Liver (tissue), 9 donors: ENCODE results near the gene TGFBR1. TPM values are rescaled to one million over a fixed set of nuclear protein-coding genes. Genes with fewer than 3 reads are reported as not detected.

Source experiments
- DNase-seq: peaks from one replicate; pipeline ENCODE4 v3.0.0-alpha.2; 2017; ENCODE audit warnings: low spot score
- H3K27ac ChIP-seq, 2 donors: one replicate each; pipeline ENCODE4 v1.7.0; 2013; ENCODE audit warnings: inconsistent platforms in 2 of 2, low read length in 2 of 2, control low read depth in 1 of 2, low read depth in 1 of 2, mild to moderate bottlenecking in 1 of 2
- H3K27me3 ChIP-seq, 4 donors: one replicate each; pipeline versions ENCODE4 v1.6.1 to v1.7.0; 2013; ENCODE audit warnings: low read length in 3 of 4, inconsistent platforms in 1 of 4, mild to moderate bottlenecking in 1 of 4, moderate library complexity in 1 of 4; ENCODE audit not compliant: control insufficient read depth in 4 of 4, insufficient read depth in 4 of 4
- H3K36me3 ChIP-seq, 4 donors: one replicate each; pipeline versions ENCODE4 v1.6.1 to v1.7.0; 2013; ENCODE audit warnings: low read length in 3 of 4, mild to moderate bottlenecking in 3 of 4, low read depth in 1 of 4, moderate library complexity in 1 of 4; ENCODE audit not compliant: control insufficient read depth in 4 of 4, insufficient read depth in 3 of 4
- H3K4me1 ChIP-seq, 4 donors: one replicate each; pipeline versions ENCODE4 v1.6.1 to v1.7.0; 2013; ENCODE audit warnings: low read length in 3 of 4, mild to moderate bottlenecking in 3 of 4, moderate library complexity in 1 of 4; ENCODE audit not compliant: control insufficient read depth in 4 of 4, insufficient read depth in 4 of 4
- H3K4me3 ChIP-seq, 3 donors: one replicate each; pipeline versions ENCODE4 v1.6.1 to v1.7.0; 2013; ENCODE audit warnings: low read length in 3 of 3, control low read depth in 1 of 3, low read depth in 1 of 3, mild to moderate bottlenecking in 1 of 3
- H3K9ac ChIP-seq, 2 donors: one replicate each; pipeline ENCODE4 v1.7.0; 2013; ENCODE audit warnings: low read length in 2 of 2, mild to moderate bottlenecking in 2 of 2, moderate library complexity in 2 of 2, control low read depth in 1 of 2, low read depth in 1 of 2
- H3K9me3 ChIP-seq, 4 donors: one replicate each; pipeline versions ENCODE4 v1.6.1 to v1.7.0; 2013; ENCODE audit warnings: low read length in 3 of 4; ENCODE audit not compliant: control insufficient read depth in 4 of 4
- CTCF ChIP-seq: fragments of 150-350 bp; IDR thresholded peaks from 2 replicates; pipeline ENCODE4 v1.5.1; 2017; ENCODE audit warnings: improper control_type of control experiment, low read depth, low read length; ENCODE audit not compliant: missing input control
- EGR1 ChIP-seq, 2 donors: IDR thresholded peaks; 2 replicates each; pipeline ENCODE4 v1.6.1; 2016 to 2018; ENCODE audit warnings: antibody characterized with exemption in 2 of 2, low read depth in 2 of 2
- FOXA1 ChIP-seq: IDR thresholded peaks from 2 replicates; pipeline ENCODE4 v1.6.1; 2016; ENCODE audit warnings: antibody characterized with exemption
- FOXA2 ChIP-seq: IDR thresholded peaks from 2 replicates; pipeline ENCODE4 v1.6.1; 2016; ENCODE audit warnings: antibody characterized with exemption
- GABPA ChIP-seq, 2 donors: IDR thresholded peaks in 1 of 2; conservative IDR thresholded peaks in 1 of 2; 2 replicates each; pipeline ENCODE4 v1.6.1; 2016; ENCODE audit warnings: antibody characterized with exemption in 2 of 2, mild to moderate bottlenecking in 1 of 2, moderate library complexity in 1 of 2
- HNF4G ChIP-seq: IDR thresholded peaks from 2 replicates; pipeline ENCODE4 v1.6.1; 2016; ENCODE audit warnings: antibody characterized with exemption
- JUND ChIP-seq, 2 donors: IDR thresholded peaks; 2 replicates each; pipeline ENCODE4 v1.6.1; 2016; ENCODE audit warnings: antibody characterized with exemption in 2 of 2
- MAX ChIP-seq: IDR thresholded peaks from 2 replicates; pipeline ENCODE4 v1.6.1; 2016; ENCODE audit warnings: antibody characterized with exemption
- RAD21 ChIP-seq, 2 donors: IDR thresholded peaks; 2 replicates each; pipeline ENCODE4 v1.6.1; 2016; ENCODE audit warnings: antibody characterized with exemption in 2 of 2, mild to moderate bottlenecking in 2 of 2
- RXRA ChIP-seq, 2 donors: IDR thresholded peaks; 2 replicates each; pipeline ENCODE4 v1.6.1; 2017 to 2018; ENCODE audit warnings: antibody characterized with exemption in 2 of 2, mild to moderate bottlenecking in 1 of 2
- SP1 ChIP-seq: IDR thresholded peaks from 2 replicates; pipeline ENCODE4 v1.6.1; 2018; ENCODE audit warnings: antibody characterized with exemption, mild to moderate bottlenecking
- TAF1 ChIP-seq: conservative IDR thresholded peaks from 2 replicates; pipeline ENCODE4 v1.6.1; 2016; ENCODE audit warnings: antibody characterized with exemption, mild to moderate bottlenecking
- YY1 ChIP-seq: IDR thresholded peaks from 2 replicates; pipeline ENCODE4 v1.6.1; 2016; ENCODE audit warnings: antibody characterized with exemption, mild to moderate bottlenecking
- WGBS: extraction: QIAGEN DNeasy Blood & Tissue Kit; methylation state at CpG from one replicate; pipeline ENCODE4 v1.1.7; 2013; 5-methylcytosine and 5-hydroxymethylcytosine counted together
- polyA plus RNA-seq, 2 donors: library from polyadenylated mRNA; stranded (reverse) in 1 of 2; unstranded in 1 of 2; fragments of 200-250 nt in 1 of 2; fragments of >200 nt in 1 of 2; fragmentation: Nextera tagmentation in 1 of 2; extraction: Ambion mirVana in 1 of 2; gene quantifications; one replicate each; pipeline versions ENCODE4 v1.2.1 to v1.2.3, GENCODE V29; 2013 to 2015
- total RNA-seq, 2 donors: library from RNA; depleted of rRNA; stranded (reverse); fragments of >200 nt; gene quantifications; one replicate each; pipeline ENCODE4 v1.2.3, GENCODE V29; 2014
- TF ChIP-seq, protein P1 (sequence below): IDR thresholded peaks from 2 replicates; pipeline ENCODE4 v1.6.1; 2016; ENCODE audit warnings: antibody characterized with exemption
- TF ChIP-seq, protein P2 (sequence below): IDR thresholded peaks from 2 replicates; pipeline ENCODE4 v1.6.1; 2016; ENCODE audit warnings: antibody characterized with exemption, mild to moderate bottlenecking
- donor health status: healthy.
- donor health status: healthy.
- donor health status: healthy.
- donor health status: healthy.
- donor health status: healthy.

Gene TGFBR1
- total and polyA plus RNA-seq, 4 donors: 3.1 to 18.2 (median 11.0) TPM

GRCh38 chr9:99180662-99181061 is 75.7 kb downstream of the TGFBR1 start:
- DNase-seq: no peak
- Histone ChIP-seq H3K36me3 (no peaks in the 10 kb centered on the region), H3K27me3 (no peaks in the 10 kb centered on the region), H3K4me1 (peaks cover 0 to 8% (median 3%) of the 10 kb centered on the region in 4 donors), H3K4me3 (no peak overlapping the region), H3K27ac (no peak overlapping the region), H3K9ac (no peak overlapping the region), H3K9me3 (no peaks in the 10 kb centered on the region)
- WGBS: 88% methylated on average over 9 of the region's 9 CpGs
- TF ChIP-seq RXRA (IDR thresholded peaks at IDR 0.05): no peak
- no peak for TF ChIP-seq YY1
- no peak for TF ChIP-seq EGR1 (IDR thresholded peaks at IDR 0.05; ENCODE audit: low read depth in 2 of 2)
- TF ChIP-seq FOXA2: no peak
- no peak for TF ChIP-seq SP1
- no peak for TF ChIP-seq HNF4G
- TF ChIP-seq GABPA (IDR thresholded peaks at IDR 0.05 in 1 of 2, conservative IDR thresholded peaks at IDR 0.05 in 1 of 2): no peak
- TF ChIP-seq MAX: no peak
- no peak for TF ChIP-seq JUND (IDR thresholded peaks at IDR 0.05)
- no peak for TF ChIP-seq RAD21 (IDR thresholded peaks at IDR 0.05)
- TF ChIP-seq, protein P1, sequence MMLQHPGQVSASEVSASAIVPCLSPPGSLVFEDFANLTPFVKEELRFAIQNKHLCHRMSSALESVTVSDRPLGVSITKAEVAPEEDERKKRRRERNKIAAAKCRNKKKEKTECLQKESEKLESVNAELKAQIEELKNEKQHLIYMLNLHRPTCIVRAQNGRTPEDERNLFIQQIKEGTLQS: no peak
- TF ChIP-seq TAF1: no peak

GRCh38 chr9:99181206-99181605 is 76.3 kb downstream of the TGFBR1 start:
- H3K4me1 ChIP-seq: peaks cover 0 to 8% (median 3%) of the 10 kb centered on the region in 4 donors
- TF ChIP-seq FOXA1 (no peak), RXRA (IDR thresholded peaks at IDR 0.05) (no peak), JUND (IDR thresholded peaks at IDR 0.05) (no peak), FOXA2 (no peak), YY1 (no peak), SP1 (no peak), CTCF (no peak)
- TF ChIP-seq, protein P2, sequence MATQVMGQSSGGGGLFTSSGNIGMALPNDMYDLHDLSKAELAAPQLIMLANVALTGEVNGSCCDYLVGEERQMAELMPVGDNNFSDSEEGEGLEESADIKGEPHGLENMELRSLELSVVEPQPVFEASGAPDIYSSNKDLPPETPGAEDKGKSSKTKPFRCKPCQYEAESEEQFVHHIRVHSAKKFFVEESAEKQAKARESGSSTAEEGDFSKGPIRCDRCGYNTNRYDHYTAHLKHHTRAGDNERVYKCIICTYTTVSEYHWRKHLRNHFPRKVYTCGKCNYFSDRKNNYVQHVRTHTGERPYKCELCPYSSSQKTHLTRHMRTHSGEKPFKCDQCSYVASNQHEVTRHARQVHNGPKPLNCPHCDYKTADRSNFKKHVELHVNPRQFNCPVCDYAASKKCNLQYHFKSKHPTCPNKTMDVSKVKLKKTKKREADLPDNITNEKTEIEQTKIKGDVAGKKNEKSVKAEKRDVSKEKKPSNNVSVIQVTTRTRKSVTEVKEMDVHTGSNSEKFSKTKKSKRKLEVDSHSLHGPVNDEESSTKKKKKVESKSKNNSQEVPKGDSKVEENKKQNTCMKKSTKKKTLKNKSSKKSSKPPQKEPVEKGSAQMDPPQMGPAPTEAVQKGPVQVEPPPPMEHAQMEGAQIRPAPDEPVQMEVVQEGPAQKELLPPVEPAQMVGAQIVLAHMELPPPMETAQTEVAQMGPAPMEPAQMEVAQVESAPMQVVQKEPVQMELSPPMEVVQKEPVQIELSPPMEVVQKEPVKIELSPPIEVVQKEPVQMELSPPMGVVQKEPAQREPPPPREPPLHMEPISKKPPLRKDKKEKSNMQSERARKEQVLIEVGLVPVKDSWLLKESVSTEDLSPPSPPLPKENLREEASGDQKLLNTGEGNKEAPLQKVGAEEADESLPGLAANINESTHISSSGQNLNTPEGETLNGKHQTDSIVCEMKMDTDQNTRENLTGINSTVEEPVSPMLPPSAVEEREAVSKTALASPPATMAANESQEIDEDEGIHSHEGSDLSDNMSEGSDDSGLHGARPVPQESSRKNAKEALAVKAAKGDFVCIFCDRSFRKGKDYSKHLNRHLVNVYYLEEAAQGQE: no peak
- WGBS: 86% methylated on average over 2 of the region's 2 CpGs
- no peak for DNase-seq
- H3K9ac ChIP-seq: no peak overlapping the region
- no peak overlapping the region for H3K4me3 ChIP-seq
- no peaks in the 10 kb centered on the region for H3K27me3 ChIP-seq
- H3K36me3 ChIP-seq: no peaks in the 10 kb centered on the region
- H3K9me3 ChIP-seq: no peaks in the 10 kb centered on the region
- H3K27ac ChIP-seq: no peak overlapping the region
